GM18502 (cell line): ENCODE results near the gene UQCRQ.

Experiments
- ATAC-seq: cut with Tn5 transposase; IDR thresholded peaks from one replicate; pipeline ENCODE4 v1.9.1; 2021; ENCODE audit warnings: mild to moderate bottlenecking; ENCODE audit not compliant: unreplicated experiment, poor library complexity

The UQCRQ gene

DNA sequence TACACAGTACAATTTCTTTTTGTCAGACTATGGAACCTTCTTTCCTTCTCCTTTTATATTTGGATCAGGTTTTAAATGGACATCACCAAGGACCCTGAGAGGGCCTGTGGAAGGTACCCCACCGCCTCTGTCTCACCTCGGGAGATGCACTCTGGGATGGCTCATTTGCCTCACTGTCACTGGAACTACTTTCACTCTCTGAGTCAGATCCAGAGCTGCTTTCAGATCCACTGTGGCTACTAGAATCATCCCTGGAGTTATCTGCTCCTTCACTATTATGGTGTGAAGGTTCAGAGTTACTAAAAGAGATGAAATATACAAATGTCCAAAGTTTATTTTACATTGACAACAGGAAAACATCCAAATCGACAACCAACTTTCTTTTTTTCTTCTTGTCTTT is 31.7 kb downstream of the UQCRQ start:
- ATAC-seq: no peak

DNA sequence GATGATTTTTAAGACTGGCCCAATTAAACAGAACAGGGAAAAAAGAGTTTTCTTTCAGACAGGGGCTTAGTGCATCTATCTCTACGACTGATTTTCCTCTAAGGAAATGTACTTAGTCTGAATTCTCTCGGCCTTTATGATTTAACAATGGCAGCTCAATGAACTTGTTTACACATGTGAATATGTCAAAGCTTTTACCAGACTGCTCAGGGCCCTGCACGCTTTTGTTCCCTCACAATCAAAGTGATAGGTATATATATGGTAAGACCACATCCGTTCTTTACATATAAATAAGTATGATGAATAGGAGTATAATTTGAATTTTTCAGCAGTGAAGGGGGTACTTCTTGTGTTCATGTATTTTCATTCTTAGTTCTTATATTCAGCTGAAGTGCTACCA is 34.6 kb downstream of the UQCRQ start:
- ATAC-seq: no peak

DNA sequence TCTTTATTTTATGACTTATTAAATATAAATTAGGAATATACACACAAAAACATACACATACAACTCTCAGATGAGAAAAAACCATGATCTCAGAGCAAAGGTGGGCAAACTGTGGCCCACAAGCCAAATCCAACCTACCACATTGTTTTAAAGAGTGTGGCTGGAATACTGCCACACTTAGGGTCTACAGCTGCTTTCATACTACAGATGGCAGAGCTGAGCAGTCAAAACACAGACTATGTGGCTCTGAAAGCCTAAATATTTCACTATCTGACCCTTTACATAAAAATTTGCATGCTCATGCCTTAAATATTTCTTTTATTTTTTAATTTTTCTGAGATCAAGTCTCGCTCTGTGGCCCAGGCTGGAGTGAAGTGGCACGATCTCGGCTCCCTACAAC is 35.3 kb downstream of the UQCRQ start:
- ATAC-seq: no peak

DNA sequence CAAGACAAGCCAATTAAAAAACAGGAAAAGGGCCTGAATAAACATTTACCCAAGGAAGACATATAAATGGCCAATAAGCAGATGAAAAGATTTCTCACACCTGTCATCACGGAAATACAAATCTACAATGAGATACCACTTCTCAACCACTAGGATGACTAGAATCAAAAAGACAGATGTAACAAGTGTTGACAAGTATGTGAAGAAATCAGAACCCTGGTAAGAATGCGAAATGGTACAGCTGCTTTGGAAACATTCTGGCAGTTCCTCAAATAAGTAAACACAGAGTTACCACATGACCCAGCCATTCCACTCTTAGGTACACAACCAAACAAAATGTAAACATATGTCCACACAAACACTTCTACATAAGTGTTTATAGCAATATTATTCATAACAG is 39.5 kb downstream of the UQCRQ start:
- no peak for ATAC-seq

DNA sequence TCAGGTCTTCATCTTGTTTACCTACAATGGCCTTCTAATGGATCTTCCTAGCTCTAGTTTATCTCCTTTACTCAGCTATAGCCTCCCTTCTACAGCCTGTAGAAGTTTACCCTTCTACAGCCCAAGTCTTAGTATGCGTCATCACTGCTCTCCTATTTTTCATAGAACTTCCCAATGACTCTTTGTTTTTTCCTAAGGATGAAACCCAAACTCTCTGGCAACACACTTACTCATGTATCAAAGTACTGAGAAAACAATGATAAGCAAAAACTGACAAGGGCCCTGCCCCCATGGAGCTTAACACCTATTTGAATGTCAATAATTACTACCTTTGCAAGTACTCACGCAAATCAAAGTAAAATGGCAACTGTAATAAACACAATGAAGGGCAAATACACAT is 40.7 kb downstream of the UQCRQ start:
- ATAC-seq: no peak

DNA sequence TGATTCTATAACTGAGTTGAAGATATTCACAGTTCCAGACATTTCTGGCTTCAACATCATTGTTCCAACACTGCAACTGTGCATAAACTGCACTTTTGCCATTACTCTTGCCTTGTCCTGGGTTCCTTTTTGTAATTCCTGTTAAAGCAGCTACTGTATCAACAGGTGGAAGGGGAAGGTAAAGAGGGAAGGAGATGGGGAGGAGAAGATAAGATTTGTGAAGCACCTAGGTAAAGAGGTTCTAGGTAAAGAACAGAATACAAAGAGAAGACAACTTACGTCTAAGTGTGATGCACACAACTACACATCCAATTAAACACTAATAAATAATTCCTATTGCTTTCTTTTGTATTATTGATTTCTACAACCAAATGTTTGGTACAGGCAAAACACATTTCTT is 43.3 kb downstream of the UQCRQ start:
- ATAC-seq: no peak

DNA sequence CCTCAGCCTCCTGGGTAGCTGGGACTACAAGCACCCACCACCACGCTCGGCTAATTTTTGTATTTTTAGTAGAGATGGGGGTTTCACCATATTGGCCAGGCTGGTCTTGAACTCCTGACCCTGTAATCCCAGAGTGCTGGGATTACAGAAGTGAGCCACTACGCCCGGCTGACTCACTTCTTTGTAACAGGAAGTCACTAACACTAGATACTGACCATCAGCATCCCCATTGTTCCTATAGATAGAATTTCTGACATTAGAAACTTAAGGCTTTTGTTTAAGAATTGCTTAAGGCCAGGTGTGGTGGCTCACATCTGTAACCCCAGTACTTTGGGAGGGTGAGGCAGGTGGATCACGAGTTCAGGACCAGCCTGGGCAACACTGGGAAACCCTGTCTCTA is 49.2 kb downstream of the UQCRQ start:
- ATAC-seq: no peak

DNA sequence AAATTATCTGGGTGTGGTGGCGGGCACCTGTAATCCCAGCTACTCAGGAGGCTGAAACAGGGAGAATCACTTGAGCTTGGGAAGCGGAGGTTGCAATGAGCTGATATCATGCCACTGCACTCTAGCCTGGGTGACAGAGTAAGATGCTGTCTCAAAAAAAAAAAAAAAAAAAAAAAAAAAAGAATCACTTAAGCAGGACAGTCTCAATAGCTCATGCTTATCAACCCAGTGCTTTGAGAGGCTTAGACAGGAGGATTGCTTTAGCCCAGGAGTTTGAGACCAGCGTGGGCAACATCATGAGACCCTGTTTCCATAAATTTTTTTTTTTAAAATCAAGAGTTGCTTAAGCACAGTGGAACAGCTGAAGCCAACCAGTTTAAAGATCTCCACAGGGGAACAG is 49.6 kb downstream of the UQCRQ start:
- no peak for ATAC-seq
